ENCODE measurements around the gene VOPP1. TPM values are rescaled to one million over a fixed set of nuclear protein-coding genes. Genes with fewer than 3 reads are reported as not detected.

The VOPP1 gene
- total RNA-seq, 2 donors from 2014 or later = 70.3 to 73.4 TPM

DNA sequence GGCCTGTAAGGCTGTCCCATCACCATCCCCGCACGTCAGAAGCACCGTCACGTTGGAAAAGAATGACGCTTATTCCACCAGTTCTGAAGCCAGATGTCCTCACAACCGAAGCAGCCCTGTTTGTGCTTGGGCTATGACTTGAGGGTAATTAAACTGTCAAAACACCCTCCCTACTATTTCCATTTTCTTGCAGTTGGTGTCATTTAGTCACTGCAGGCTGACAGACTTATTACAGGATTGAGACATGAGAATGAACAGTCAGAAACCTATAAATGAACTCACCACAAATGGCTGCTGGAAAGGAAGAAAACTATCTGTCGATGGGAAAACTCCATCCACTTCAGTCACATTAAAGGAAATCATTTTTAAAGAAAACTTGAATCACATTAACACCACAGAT, 85.3 kb downstream of the VOPP1 start:
- Histone ChIP-seq H3K4me1 (no peaks in the 10 kb centered on the region), H3K4me3 (no peak overlapping the region), H3K27me3 (no peaks in the 10 kb centered on the region), H3K27ac (no peak overlapping the region), H3K9ac (ENCODE audit: low read depth in 2 of 2, low read length in 2 of 2) (no peak overlapping the region), H3K36me3 (peaks cover 9% of the 10 kb centered on the region), H3K9me3 (no peaks in the 10 kb centered on the region)
- no peak for DNase-seq
- TF ChIP-seq, protein P1, sequence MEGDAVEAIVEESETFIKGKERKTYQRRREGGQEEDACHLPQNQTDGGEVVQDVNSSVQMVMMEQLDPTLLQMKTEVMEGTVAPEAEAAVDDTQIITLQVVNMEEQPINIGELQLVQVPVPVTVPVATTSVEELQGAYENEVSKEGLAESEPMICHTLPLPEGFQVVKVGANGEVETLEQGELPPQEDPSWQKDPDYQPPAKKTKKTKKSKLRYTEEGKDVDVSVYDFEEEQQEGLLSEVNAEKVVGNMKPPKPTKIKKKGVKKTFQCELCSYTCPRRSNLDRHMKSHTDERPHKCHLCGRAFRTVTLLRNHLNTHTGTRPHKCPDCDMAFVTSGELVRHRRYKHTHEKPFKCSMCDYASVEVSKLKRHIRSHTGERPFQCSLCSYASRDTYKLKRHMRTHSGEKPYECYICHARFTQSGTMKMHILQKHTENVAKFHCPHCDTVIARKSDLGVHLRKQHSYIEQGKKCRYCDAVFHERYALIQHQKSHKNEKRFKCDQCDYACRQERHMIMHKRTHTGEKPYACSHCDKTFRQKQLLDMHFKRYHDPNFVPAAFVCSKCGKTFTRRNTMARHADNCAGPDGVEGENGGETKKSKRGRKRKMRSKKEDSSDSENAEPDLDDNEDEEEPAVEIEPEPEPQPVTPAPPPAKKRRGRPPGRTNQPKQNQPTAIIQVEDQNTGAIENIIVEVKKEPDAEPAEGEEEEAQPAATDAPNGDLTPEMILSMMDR (IDR thresholded peaks at IDR 0.05) = no peak
- intact Hi-C loops (cut with DNase I) = no loop called here

DNA sequence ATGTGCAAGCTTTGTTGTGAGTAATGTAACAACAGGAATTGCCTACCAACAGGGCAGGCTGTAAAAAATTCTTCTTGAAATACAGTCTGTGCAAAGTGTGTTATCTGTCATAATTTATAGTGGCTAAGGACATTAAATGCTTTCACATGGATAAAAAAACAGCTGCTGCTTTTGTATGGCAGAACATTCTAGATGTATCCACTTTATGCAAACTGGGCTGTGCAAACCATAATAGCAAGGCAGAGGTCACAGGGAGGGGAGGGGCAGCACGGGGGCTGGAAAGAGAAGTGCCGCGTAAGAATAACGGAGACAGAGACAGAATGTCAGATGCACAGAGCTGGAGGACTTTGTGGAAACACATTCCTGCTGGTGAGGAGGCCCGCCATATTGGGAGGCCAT, 86.1 kb downstream of the VOPP1 start:
- intact Hi-C loops (cut with DNase I) = no loop called here
- Histone ChIP-seq H3K4me1 (no peaks in the 10 kb centered on the region), H3K27me3 (no peaks in the 10 kb centered on the region), H3K27ac (no peak overlapping the region), H3K36me3 (peaks cover 9% of the 10 kb centered on the region), H3K9me3 (no peaks in the 10 kb centered on the region), H3K4me3 (no peak overlapping the region), H3K9ac (ENCODE audit: low read depth in 2 of 2, low read length in 2 of 2) (no peak overlapping the region)
- DNase-seq = no peak
- TF ChIP-seq, protein P1 (IDR thresholded peaks at IDR 0.05) = no peak

DNA sequence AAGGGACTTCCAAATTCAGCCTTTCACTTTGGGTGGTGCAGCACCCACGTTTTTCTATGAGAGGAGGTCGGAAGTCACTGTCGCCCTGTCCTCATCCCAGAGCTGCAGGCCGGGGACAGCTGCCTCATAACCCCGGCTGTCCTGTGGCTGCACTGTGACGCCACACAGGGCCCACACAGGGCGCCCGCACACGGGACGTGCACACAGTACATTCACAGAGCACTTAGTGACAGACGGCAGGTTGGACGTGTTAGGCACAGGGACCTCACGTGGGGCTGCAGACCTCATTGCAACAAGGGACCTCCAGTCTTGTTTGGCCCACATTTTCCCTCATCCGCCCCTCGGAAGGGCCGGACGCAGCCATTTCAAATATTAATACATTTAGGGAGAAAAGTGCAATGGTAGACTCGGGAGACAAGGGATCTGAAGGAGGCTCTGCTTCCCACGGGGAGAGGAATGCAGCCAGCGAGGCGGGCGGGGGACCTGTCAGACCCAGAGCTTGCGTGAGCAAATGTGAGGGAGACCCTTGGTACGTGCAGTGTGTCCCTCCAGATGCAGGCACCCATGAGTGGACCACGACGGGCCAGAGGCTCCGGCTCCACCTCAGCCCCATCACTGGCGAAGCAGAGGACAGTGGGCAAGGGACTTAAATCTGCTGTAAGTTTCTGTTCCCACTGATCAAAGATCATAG, 86.7 kb downstream of the VOPP1 start:
- intact Hi-C loops (cut with DNase I) = no loop called here
- H3K4me3 ChIP-seq = no peak overlapping the region
- peaks cover 9% of the 10 kb centered on the region for H3K36me3 ChIP-seq
- no peaks in the 10 kb centered on the region for H3K27me3 ChIP-seq
- no peaks in the 10 kb centered on the region for H3K4me1 ChIP-seq
- TF ChIP-seq, protein P1 (IDR thresholded peaks at IDR 0.05) = no peak
- no peak overlapping the region for H3K27ac ChIP-seq
- H3K9me3 ChIP-seq = no peaks in the 10 kb centered on the region
- H3K9ac ChIP-seq (ENCODE audit: low read depth in 2 of 2, low read length in 2 of 2) = no peak overlapping the region
- no peak for DNase-seq

DNA sequence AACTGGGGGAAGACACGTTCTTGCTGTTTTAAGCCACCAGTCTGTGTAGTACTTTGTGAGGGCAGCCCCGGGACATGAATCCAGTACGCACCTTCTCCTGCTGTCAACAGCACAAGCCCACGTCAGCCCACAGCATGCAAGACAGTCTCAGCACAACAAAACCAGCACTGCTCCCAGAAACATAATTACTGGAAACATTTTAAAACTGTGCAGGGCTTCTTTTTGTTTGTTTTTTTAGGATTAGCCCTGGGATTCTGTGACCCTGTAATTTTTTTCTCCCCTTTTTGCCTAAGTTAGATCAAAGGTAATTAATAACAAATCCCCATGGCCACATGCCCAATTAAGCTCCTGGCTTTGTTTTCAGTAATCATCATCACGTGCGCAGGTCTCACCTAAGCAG, 87.5 kb downstream of the VOPP1 start:
- H3K9me3 ChIP-seq = no peaks in the 10 kb centered on the region
- intact Hi-C loops (cut with DNase I) = no loop called here
- no peak for DNase-seq

DNA sequence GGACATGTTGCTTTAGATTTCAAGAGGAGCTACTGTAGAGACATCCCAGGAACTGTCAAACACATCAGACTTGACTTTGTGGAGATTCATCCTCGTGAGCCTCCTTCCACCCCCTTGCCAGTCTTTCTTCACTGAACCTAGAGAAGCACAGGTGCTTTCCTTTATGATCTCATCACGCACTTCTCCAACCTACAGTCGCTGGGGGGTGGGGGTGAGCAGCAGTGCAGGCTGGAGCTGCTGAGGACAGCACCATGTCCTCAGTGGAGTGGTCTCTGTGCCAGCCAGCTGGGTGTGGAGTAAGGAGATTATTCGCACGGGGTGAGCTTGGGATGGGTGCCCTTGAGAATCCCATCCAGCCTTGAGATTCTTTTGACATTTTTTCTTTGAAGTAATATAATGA, 88.1 kb downstream of the VOPP1 start:
- intact Hi-C loops (cut with DNase I) = no loop called here
- TF ChIP-seq, protein P1 (IDR thresholded peaks at IDR 0.05) = no peak
- Histone ChIP-seq H3K9ac (ENCODE audit: low read depth in 2 of 2, low read length in 2 of 2) (no peak overlapping the region), H3K9me3 (no peaks in the 10 kb centered on the region), H3K4me1 (no peaks in the 10 kb centered on the region), H3K27ac (no peak overlapping the region), H3K27me3 (no peaks in the 10 kb centered on the region), H3K36me3 (peaks cover 4% of the 10 kb centered on the region), H3K4me3 (no peak overlapping the region)
- DNase-seq = no peak

More for the DNA sequence above, 87.5 kb downstream of the VOPP1 start:
- Histone ChIP-seq H3K36me3 (peaks cover 9% of the 10 kb centered on the region), H3K27ac (no peak overlapping the region), H3K4me3 (no peak overlapping the region), H3K9ac (ENCODE audit: low read depth in 2 of 2, low read length in 2 of 2) (no peak overlapping the region), H3K27me3 (no peaks in the 10 kb centered on the region), H3K4me1 (no peaks in the 10 kb centered on the region)
- TF ChIP-seq, protein P1 (IDR thresholded peaks at IDR 0.05) = no peak
